ENCODE measurements around the gene GAB3. TPM values are rescaled to one million over a fixed set of nuclear protein-coding genes. Genes with fewer than 3 reads are reported as not detected.

The GAB3 gene
- total and polyA plus RNA-seq, 4 donors: 0.66 to 10.4 (median 1.6) TPM

GRCh38 chrX:154698630-154699248 is 52.1 kb downstream of the GAB3 start:
- H3K9ac ChIP-seq (ENCODE audit: low read depth in 1 of 2, low read length in 2 of 2): no peak overlapping the region
- H3K9me3 ChIP-seq (ENCODE audit: control insufficient read depth in 4 of 4, low read length in 3 of 4): no peaks in the 10 kb centered on the region
- DNase-seq (ENCODE audit: low spot score): no peak
- TF ChIP-seq ZBTB33 (IDR thresholded peaks at IDR 0.05): no peak
- no peak for TF ChIP-seq SP1 (IDR thresholded peaks at IDR 0.05)
- TF ChIP-seq MAX (IDR thresholded peaks at IDR 0.05): no peak
- TF ChIP-seq NR2F2 (IDR thresholded peaks at IDR 0.05): no peak
- no peak for TF ChIP-seq EGR1 (IDR thresholded peaks at IDR 0.05; ENCODE audit: low read depth in 2 of 2)
- TF ChIP-seq RXRA (IDR thresholded peaks at IDR 0.05): no peak
- TF ChIP-seq HNF4G (IDR thresholded peaks at IDR 0.05): no peak
- no peak for TF ChIP-seq CTCF (IDR thresholded peaks at IDR 0.05; ENCODE audit: low read depth, low read length, missing input control)
- TF ChIP-seq REST (IDR thresholded peaks at IDR 0.05): no peak
- TF ChIP-seq RAD21 (IDR thresholded peaks at IDR 0.05): no peak
- TF ChIP-seq GABPA (IDR thresholded peaks at IDR 0.05 in 1 of 2, conservative IDR thresholded peaks at IDR 0.05 in 1 of 2): no peak
- TF ChIP-seq YY1 (IDR thresholded peaks at IDR 0.05): no peak
- no peak for TF ChIP-seq JUND (IDR thresholded peaks at IDR 0.05)
- TF ChIP-seq HNF4A (conservative IDR thresholded peaks at IDR 0.05): no peak
- TF ChIP-seq FOXA2 (IDR thresholded peaks at IDR 0.05): no peak
- no peak for TF ChIP-seq TAF1 (conservative IDR thresholded peaks at IDR 0.05)
- TF ChIP-seq FOXA1 (IDR thresholded peaks at IDR 0.05): no peak
- no peak for TF ChIP-seq ATF3 (IDR thresholded peaks at IDR 0.05)
- H3K27ac ChIP-seq (ENCODE audit: low read depth in 1 of 2, low read length in 2 of 2): no peak overlapping the region
- peaks cover 0 to 2% (median 0%) of the 10 kb centered on the region in 4 donors for H3K36me3 ChIP-seq (ENCODE audit: control insufficient read depth in 4 of 4, insufficient read depth in 3 of 4, low read depth in 1 of 4, low read length in 3 of 4)
- no peak overlapping the region for H3K4me3 ChIP-seq (ENCODE audit: low read depth in 1 of 3, low read length in 3 of 3)
- H3K4me1 ChIP-seq (ENCODE audit: control insufficient read depth in 4 of 4, insufficient read depth in 4 of 4, low read length in 3 of 4): no peaks in the 10 kb centered on the region
- WGBS: 82% methylated on average over 6 of the region's 6 CpGs
- peaks cover 0 to 4% (median 0%) of the 10 kb centered on the region in 4 donors for H3K27me3 ChIP-seq (ENCODE audit: control insufficient read depth in 4 of 4, insufficient read depth in 4 of 4, low read length in 3 of 4)
